DLD1 (cell line): Measurements from ENCODE around the gene TMEM225B.
"Not testable (repeated sequence)": the region's sequence is repeated elsewhere in the genome, so short reads cannot be mapped to it uniquely, and the experiment has no call there.

Experiments used
- in situ Hi-C: cut with HindIII; loops from 2 replicates; pipeline ENCODE4 v1.10.0; 2017; ENCODE audit warnings: low sequenced_read_pairs

The TMEM225B gene

DNA sequence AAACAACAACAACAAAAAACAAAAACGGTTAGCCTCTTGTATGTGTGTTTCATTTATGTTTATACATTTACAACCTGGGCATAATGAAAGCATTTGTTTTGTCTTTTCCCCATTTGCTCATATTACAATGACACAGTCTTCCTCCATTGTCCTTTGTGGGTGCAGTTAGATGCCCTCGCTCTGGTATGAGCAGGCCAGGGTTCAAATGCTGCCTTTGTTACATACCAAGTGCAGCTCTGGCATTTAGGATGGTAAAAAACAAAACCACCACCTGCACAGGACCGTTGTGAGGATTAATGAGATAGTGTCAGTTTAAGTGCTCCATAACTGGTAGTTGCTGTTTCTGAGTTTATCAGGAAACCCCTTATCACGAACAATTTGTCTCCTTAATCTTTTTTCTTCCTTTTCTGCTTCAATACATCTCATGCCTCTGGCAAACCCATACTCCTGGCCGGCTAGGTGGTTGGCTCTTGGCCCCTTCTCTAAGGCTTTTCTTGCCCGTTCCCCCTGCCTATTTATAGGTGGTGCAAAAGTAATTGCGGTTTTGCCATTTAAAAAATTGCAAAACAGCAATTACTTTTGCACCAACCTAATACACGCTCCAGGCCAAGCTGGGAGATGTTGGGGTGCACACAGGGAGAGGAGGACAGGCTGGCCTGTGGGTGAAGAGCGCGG is 18.6 kb upstream of the TMEM225B start:
- in situ Hi-C loops: no loop called here

DNA sequence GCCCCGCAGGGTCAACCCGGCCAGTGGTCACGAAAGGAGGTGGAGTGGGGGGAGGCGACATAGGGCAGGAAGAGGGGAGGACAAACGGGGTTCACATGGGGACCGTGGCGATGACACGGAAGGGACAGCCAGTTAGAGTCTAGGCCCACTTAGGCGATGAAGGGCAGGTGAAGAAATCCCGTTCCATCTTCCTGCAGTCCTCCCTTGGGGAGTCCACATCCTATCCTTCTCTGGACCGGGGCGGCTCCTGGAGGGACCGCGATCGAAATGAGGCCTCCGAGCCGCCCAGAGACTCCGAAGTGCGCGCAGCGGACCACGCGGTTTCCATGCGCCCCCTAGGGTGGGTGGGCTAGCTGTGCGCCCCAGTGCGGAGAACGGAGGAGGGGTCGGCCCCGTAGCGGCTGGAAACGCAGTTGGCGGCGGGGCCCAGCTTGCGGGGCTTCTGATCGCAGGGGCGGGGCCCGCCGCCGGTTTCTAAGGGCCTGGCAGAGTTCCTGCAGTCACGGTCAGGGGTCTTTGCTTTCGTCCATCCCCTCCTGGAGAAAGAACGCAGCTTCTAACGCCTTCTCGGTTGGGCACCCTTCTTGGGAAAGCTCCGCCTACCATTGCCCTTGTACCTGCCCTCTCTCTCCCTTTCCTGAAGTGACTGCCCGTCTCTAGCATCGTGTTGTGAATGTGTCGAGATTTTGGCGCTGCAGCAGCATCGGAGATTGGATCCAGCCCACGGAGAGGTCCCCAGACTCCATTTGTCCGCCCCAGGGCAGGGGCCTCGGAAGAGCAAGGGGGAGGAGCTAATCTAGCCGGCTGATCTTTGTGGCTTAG is 17.9 kb upstream of the TMEM225B start:
- in situ Hi-C loops: no loop called here

DNA sequence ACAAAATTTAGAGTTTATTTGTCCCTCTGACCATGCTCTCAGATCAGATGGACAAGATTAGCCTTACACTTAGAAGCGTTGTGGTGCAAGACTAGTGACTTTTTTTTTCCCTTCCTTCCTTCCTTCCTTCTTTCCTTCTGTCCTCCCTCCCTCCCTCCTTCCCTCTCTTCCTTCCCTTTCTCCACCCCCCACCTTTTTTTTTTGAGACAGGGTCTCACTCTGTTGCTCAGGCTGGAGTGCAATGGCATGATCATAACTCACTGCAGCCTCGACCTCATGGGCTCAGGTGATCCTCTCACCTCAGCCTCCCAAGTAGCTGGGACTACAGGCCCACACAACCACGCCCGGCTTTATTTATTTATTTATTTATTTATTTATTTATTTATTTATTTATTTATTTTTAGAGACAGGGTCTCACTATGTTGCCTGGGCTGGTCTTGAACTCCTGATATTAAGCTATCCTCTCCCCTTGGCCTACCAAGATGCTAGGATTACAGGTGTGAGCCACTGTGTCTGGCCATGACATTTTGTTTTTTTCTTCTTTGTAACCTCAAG is 17.2 kb upstream of the TMEM225B start:
- in situ Hi-C loops: not testable (repeated sequence)

DNA sequence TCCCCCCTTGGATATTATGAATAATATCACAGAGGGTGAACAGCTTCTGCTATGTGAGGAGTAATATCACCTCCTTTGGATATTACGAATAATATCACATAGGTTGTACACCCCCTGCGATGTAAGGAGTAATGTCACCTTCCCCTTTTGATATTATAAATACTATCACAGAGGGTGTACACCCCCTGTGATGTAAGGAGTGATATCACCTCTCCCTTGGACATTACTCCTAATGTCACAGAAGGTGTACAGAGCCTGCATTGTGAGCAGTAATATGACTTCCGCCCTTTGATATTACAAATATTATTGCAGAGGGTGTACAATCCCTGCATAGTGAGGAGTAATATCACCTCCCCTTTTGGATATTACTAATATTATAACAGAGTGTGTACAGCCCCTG is 9.2 kb upstream of the TMEM225B start:
- in situ Hi-C loops: no loop called here

DNA sequence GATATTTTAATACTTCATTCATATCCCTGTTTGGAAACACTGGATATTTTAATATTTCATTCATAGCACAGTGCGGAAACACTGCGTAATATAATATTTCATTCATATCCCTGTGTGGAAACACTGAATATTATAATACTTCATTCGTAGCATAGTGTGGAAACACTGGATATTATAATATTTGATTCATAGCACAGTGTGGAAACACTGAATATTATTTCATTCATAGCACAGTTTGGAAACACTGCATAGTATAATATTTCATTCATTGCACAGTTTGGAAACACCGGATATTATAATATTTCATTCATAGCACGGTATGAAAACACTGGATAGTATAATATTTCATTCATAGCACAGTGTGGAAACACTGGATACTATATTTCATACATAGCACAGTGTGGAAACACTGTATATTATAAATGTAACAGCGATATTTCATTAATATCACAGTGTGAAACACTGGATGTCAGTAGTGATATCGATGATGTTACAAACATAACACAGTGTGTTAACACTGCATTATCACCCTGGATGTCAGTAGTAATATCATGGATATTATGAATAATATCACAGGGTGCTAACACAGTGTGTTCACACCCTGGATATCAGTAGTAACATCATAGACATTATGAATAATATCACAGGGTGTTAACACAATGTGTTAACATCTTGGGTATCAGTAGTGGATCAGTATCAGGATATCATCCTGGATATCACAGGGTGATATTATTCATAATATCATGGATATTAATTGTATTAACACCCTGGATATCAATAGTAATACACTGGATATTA is 2.9 kb upstream of the TMEM225B start:
- in situ Hi-C loops: no loop called here

DNA sequence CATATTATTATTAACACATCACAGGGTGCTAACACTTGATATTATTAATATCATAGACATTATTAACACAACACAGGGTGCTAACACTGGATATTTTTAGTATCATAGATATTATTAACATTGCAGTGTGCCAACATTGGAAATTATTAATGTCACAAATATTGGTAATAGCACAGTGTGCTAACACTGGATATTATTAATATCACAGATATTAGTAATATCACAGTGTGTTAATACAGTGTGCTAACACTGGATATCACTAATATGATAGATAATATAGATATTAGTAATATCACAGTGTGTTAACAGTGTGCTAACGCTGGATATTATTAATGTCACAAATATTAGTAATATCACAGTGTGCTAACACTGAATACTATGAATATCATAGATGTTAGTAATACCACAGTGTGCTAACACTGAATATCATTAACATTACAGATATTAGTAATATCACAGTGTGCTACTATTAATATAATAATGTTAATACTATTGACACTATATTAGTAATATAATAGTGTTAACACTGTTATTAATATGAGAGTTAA is 1.6 kb upstream of the TMEM225B start:
- in situ Hi-C loops: no loop called here

DNA sequence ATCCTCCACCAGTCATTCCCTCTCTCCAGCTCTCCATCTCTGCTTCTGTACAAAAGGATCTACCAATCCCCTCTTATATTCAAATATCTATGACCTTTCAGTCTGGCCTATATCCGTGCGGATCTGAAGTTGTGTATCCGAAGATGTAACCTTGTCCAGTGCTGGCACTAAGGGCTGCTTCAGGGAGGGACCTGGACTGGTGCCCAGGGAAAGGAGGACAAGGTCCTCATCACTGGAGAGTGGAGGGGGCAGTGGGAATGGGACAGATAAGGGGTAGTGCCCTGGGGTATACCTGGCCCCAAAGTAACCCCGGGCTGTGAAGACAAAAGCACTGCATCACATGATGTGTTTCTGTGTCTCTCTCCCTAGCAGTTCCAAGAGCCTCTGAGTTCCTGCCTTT is 1.8 kb downstream of the TMEM225B start:
- in situ Hi-C loops: no loop called here

DNA sequence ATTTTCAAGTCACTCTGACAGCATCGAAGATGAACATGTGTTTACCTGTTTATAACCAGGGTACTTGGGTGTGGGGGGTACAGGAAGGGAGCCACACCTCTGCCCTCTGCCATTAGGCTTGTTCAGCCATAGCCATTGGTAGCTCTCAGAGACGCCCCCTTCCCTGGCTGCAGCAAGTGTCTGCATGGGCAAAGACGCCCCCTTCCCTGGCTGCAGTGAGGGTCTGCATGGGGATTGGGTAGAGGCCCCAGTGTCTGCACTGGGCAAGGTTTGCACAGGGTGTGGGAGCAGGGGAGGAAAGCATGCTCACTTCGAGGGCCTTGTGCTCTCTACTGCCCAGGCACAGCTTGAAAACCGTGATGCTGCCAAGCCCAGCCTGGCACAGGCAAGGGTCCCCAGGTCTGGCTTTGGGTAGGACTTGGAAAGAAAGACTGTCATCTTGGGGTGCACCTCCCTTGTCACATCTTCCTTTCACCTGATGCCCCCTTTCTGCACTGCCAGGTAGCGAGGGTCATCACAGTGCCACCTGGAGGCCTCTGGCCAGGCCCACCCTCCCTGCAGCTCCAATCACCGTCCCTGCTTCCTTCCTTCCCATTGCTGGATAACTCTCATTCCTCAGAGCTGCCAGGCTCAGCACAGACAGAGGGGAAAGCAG is 3.7 kb downstream of the TMEM225B start:
- in situ Hi-C loops: no loop called here

DNA sequence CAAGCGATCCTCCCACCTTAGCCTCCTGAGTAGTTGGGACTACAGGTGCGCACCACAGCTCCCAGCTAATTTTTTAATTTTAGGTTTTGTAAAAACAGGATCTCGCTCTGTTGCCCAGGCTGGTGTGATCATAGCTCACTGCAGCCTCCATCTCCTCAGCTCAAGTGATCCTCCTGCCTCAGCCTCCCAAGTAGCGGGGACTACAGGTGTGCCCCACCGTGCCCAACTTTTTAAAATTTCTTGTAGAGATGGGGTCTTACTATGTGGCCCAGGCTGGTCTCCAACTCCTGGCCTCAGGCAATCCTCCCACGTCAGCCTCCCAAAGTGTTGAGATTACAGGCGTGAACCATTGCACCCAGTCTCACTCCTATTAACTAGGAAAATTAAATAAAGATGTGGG is 7.5 kb downstream of the TMEM225B start:
- in situ Hi-C loops: no loop called here

DNA sequence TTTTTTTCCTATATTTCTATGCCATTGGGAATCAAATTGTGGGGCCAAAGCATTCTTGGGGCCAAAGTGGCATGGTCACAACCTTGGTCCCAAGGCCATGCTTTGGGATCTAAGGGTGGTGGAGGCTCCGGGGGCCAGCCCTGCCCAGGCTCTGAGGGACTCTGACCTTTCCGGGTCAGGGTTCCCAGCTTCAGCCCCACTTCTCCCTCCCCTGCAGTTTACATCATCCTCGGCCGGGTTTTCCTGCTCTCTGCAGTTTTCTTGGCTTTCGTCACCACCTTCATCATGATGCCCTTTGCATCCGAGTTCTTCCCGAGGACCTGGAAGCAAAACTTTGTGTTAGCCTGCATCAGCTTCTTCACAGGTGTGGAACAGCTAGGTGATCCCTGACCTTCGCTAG is 8.5 kb downstream of the TMEM225B start:
- in situ Hi-C loops: no loop called here

DNA sequence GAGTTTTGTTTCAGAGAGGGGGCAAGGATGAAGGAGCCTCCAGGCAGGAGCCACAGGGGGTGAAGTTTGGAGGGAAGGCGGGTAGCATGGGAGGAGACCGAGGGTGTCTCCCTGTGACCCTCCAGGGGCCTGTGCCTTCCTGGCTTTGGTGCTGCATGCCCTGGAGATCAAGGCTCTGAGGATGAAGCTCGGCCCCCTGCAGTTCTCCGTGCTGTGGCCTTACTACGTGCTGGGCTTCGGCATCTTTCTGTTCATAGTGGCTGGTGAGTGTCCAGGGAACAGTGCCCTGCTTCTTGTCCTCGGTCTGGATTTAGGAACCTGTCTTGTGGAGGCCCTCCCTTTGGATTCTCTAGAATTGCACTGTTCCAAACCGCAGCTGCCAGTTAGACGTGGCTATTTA is 9.5 kb downstream of the TMEM225B start:
- in situ Hi-C loops: no loop called here

DNA sequence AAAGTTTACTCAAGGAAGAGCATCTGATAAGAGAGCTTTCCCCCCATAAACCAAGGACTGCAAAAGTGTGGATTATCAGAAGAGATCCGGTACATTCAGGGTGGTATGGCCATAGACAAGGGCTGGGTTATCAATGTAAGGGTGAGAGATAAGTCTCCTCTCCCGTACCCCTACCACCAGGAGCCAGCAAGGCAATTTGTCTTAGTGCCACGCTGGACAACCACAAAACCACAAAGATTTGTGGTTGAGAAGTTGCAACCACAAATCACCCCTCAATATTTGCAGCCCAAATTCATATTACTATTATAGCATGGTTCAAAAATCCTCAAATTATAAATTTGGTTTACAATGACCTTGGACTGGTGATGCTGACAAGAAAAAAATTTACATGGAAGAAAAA is 16.4 kb downstream of the TMEM225B start:
- in situ Hi-C loops: no loop called here

DNA sequence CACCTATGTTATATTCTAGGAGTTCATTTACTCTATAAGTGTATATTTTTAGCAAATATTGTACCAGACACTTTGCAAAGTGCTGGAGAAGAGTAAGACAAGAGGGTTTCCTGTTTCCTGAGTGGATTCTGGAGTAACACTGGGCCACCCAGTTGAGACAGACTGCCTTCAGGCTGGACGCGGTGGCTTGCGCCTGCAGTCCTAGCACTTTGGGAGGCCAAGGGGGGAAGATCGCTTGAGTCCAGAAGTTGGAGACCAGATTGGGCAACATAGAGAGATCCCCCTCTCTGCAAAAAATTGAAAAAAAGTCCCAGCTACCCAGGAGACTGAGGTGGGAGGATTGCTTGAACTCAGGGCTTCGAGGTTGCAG is 17.9 kb downstream of the TMEM225B start:
- in situ Hi-C loops: no loop called here

DNA sequence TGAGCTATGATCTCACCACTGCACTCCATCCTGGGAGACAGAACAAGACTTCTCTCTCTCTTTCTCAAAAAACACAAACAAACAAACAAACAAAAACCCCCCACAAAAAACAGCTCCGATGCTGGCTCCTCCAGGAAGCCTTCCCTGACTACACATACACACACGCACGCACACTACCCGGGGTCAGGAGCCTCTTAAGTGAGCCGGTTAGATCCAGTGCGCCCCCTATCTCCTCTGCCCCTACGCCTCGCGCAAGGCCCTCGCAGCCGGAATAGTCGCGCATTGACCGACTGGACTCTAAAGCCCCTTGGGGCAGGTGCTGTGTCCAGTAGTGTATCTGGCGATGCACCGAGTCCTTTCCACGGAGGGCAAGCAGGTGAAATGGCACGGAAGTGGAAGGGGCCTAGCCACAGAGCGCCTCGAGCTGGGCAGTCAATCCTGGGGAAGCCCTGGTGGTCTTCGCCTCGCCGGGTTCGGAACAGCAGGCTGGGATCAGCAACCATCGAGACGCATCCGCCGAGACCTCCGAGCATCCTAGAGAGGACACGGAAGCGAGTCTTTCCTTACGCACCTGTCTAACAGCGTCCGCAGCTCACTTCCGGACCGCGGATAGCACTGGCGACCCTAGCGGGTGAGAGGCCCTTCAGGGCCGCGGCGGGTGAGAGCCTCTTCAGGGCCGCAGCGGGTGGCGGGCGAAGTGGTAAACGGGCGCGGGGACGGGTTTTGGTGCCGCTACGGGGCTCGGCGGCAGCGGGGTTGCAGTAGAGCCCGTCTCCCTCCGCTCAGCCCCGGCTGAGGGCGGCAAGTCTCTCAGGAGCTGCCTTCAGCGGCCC is 18.5 kb downstream of the TMEM225B start, which contains the start of gene ZSCAN25:
Gene ZSCAN25, plus strand, starts transcription at position 588 of the 833 bp plus-strand sequence. CDS start 2,661 bp downstream, outside the sequence.
- in situ Hi-C loops: no loop called here

DNA sequence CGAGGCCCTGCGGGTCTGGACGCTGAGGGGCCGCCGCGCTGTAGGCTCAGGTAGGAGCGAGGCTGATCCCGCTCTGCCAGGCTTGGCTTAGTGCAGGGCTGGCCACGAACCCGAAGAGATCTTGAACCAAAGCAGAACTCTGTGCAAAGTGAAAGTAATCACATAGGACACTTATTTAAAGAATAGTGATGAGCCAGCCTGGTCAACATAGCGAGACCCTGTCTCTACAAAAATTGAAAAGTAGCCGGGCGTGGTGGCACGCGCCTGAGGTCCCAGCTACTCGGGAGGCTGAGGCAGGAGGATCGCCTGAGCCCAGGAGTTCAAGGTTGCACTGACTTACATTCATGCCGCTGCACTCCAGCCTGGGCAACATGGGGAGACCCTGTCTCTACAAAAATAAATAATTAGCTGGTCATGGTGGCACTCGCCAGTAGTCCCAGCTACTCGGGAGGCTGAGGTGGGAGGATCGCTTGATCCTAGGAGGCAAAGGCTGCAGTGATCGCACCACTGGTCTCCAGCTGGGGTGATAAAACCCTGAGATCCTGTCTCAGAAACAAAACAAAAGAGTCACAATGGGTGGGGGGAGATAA is 19.2 kb downstream of the TMEM225B start:
- in situ Hi-C loops: no loop called here

DNA sequence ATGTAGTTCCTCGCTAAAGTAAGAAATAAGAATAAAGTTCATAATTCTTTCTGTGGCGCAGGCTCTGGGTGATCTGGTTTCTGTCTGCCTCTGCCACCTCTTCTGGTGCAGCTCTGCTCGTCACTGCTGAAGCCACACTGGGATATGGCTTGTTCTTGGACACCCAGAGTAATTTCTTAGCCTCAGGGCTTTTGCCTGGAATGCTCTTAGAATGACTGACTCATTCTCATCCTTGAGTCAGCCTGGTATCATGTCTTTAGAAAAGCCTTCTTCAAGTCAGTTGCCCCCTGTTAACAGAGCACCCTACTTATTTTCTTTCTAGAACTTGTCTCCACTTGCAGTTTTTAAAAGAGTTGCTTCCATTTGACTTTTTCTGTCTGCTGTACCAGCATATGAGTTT is 20.7 kb downstream of the TMEM225B start:
- in situ Hi-C loops: no loop called here

DNA sequence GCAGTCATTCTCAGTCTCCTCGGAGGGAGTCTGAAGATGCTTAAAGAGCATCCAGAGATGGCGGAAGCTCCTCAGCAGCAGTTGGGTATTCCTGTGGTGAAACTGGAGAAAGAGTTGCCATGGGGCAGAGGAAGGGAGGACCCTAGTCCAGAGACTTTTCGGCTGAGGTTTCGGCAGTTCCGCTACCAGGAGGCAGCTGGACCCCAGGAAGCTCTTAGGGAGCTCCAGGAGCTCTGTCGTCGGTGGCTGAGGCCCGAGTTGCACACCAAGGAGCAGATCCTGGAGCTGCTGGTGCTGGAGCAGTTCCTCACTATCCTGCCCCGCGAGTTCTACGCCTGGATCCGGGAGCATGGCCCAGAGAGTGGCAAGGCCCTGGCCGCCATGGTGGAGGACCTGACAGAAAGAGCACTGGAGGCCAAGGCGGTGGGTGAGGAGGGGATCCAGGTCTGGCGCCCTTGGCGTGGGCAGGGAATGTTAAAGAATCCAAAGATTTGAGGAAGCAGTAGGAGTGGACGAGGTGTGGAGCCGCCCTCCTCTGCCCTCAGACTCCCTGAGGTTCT is 21.6 kb downstream of the TMEM225B start:
- in situ Hi-C loops: no loop called here

DNA sequence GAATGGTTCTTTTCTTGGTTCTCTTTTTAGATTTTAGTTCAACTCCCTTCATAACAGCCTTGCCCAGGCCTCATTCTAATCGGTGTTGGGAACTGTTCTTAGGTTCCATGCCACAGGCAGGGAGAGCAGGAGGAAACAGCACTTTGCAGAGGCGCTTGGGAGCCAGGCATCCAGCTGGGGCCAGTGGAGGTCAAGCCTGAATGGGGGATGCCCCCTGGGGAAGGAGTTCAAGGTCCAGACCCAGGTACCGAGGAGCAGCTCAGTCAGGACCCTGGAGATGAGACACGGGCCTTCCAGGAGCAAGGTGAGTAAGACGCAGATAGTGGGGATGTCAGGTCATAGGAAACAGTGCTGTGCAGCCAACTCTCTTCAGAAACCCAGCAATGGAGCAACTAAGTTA is 23.2 kb downstream of the TMEM225B start:
- in situ Hi-C loops: no loop called here

DNA sequence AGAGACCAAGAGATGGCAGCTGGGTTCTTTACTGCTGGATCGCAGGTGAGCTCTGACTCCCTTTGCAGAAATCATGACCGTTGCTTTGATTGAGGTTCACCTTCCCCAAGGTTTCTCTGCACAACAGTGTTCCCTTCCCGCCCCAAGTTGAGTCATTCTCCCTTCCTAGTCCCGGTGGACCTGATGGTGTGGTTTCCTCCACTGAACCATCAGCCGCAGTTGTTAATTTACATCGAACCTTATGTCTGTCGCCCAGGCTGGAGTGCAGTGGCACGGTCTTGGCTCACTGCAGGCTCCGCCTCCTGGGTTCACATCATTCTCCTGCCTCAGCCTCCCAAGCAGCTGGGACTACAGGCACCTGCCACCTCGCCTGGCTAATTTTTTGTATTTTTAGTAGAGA is 24.5 kb downstream of the TMEM225B start:
- in situ Hi-C loops: no loop called here
